Sigmoid colon (tissue), 4 donors: ENCODE results near the gene ZNF624.

Experiments used
- POLR2A ChIP-seq, 2 donors: fragments of 450-650 bp; IDR thresholded peaks; one replicate each; pipeline ENCODE4 v1.6.1; 2016; ENCODE audit warnings: antibody characterized with exemption in 2 of 2, mild to moderate bottlenecking in 2 of 2, moderate library complexity in 2 of 2
- POLR2AphosphoS5 ChIP-seq, 4 donors: sonication (generic); formaldehyde crosslinking; IDR thresholded peaks; one replicate each; pipeline ENCODE4 v1.6.1; 2017; ENCODE audit warnings: antibody characterized with exemption in 4 of 4
- TF ChIP-seq, protein P1 (sequence below), 4 experiments: fragments of 450-650 bp in 3 of 4; fragments of 200-600 bp in 1 of 4; IDR thresholded peaks; one replicate each; pipeline ENCODE4 v1.5.1; 2016 to 2019; ENCODE audit warnings: antibody characterized with exemption in 4 of 4, mild to moderate bottlenecking in 3 of 4, moderate library complexity in 2 of 4

DNA sequence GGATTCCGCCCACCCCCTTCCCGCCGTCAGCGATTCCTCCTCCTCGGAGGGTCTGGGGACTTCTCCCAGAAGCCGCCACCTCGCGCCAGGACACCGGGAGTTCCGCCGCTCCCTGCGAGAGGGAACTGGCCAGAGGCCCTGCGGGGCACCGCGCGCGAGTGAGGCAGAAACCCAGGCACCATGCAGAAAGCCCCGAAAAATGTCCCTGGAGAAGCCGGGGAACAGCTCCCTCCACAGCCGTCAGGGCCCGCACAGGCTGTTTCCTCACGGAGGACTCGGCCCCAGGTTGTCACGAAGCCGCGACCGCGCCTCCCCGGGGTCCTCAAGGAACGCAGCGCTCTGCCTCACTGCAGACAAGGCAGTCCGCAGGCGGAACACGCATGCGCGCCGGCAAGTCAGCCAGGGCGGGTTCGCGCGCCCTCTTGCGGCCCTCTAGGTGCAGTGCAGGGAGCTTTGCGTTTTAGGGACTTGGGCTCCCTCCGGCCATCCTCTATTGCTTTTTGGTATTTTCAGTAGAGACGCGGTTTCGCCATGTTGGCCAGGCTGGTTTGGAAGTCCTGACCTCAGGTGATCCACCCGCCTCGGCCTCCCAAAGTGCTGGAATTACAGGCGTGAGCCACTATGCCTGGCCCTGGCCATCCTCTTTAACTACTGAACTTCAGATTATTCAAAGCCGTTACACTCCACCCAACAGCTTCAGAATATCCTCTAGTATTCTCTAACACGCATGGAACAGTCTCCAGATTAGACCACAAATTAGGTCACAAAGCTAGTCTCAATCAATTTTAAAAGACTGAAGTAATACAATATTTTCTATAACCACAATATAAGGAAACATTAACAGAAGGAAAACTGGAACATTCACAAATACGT, 64.3 kb downstream of the ZNF624 start:
- TF ChIP-seq, protein P1, sequence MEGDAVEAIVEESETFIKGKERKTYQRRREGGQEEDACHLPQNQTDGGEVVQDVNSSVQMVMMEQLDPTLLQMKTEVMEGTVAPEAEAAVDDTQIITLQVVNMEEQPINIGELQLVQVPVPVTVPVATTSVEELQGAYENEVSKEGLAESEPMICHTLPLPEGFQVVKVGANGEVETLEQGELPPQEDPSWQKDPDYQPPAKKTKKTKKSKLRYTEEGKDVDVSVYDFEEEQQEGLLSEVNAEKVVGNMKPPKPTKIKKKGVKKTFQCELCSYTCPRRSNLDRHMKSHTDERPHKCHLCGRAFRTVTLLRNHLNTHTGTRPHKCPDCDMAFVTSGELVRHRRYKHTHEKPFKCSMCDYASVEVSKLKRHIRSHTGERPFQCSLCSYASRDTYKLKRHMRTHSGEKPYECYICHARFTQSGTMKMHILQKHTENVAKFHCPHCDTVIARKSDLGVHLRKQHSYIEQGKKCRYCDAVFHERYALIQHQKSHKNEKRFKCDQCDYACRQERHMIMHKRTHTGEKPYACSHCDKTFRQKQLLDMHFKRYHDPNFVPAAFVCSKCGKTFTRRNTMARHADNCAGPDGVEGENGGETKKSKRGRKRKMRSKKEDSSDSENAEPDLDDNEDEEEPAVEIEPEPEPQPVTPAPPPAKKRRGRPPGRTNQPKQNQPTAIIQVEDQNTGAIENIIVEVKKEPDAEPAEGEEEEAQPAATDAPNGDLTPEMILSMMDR (IDR thresholded peaks at IDR 0.05): peak; percentile 91 to 100 (median 91)
- peak in 3 of 4 donors; percentile 65 to 82 (median 72) for TF ChIP-seq POLR2AphosphoS5 (IDR thresholded peaks at IDR 0.05)
- TF ChIP-seq POLR2A (IDR thresholded peaks at IDR 0.05): no peak
